SK-MEL-5 (cell line): Measurements from ENCODE around the gene PRKCE. TPM values are rescaled to one million over a fixed set of nuclear protein-coding genes. Genes with fewer than 3 reads are reported as not detected.
"Not testable (repeated sequence)": the region's sequence is repeated elsewhere in the genome, so short reads cannot be mapped to it uniquely, and the experiment has no call there.

Experiments
- DNase-seq: peaks from one replicate; pipeline ENCODE4 v3.0.0-alpha.2; 2016; ENCODE audit warnings: low read depth, low spot score
- in situ Hi-C: cut with HindIII; loops from 2 replicates; pipeline ENCODE4 v1.10.0; 2016; ENCODE audit warnings: low sequenced_read_pairs, high pct_unique_total_duplicates, low pct_unique_long_range_greater_than_20kb
- total RNA-seq: library from RNA; depleted of rRNA; stranded (reverse); fragments of >200 nt; shearing (Covaris generic); gene quantifications from 2 replicates; pipeline ENCODE4 v1.2.3, GENCODE V29; 2014

The PRKCE gene
- total RNA-seq, 1 experiment from 2014 or later: 22.9 TPM

- in situ Hi-C loops: no loop called here
These were observed 31.8 kb downstream of the PRKCE start for GRCh38 chr2:45683292-45683691.

GRCh38 chr2:45684756-45685155 is 33.3 kb downstream of the PRKCE start:
- DNase-seq: no peak
- in situ Hi-C loops: loop anchor here (5.0 kb wide), 1 partner anchor 37 kb away; no protein-coding TSS in a partner anchor

More at GRCh38 chr2:45683292-45683691, 31.8 kb downstream of the PRKCE start:
- DNase-seq: no peak

- DNase-seq: no peak
- in situ Hi-C loops: loop anchor here (5.0 kb wide), 1 partner anchor 38 kb away; no protein-coding TSS in a partner anchor
These were observed 33.8 kb downstream of the PRKCE start for GRCh38 chr2:45685260-45685659.

- no peak for DNase-seq
- in situ Hi-C loops: loop anchor here (5.0 kb wide), 1 partner anchor 41 kb away; no protein-coding TSS in a partner anchor
These were observed 36.5 kb downstream of the PRKCE start for GRCh38 chr2:45687964-45688363.

GRCh38 chr2:45688479-45689298 is 37.2 kb downstream of the PRKCE start:
- no peak for DNase-seq
- in situ Hi-C loops: loop anchor here (5.0 kb wide), 1 partner anchor 41 kb away; no protein-coding TSS in a partner anchor

GRCh38 chr2:45690231-45690630 is 38.8 kb downstream of the PRKCE start:
- DNase-seq: peak; percentile 93
- in situ Hi-C loops: no loop called here

GRCh38 chr2:45691171-45691999 is 39.9 kb downstream of the PRKCE start:
- no peak for DNase-seq
- in situ Hi-C loops: no loop called here

- in situ Hi-C loops: no loop called here
- no peak for DNase-seq
These were observed 41.1 kb downstream of the PRKCE start for GRCh38 chr2:45692566-45692965.

GRCh38 chr2:45695480-45696007 is 44.1 kb downstream of the PRKCE start:
- DNase-seq, in situ Hi-C loops: not testable (repeated sequence)

- peak; percentile 12 for DNase-seq
- in situ Hi-C loops: no loop called here
These were observed 45.2 kb downstream of the PRKCE start for GRCh38 chr2:45696708-45697107.

- in situ Hi-C loops: no loop called here
These were observed 45.7 kb downstream of the PRKCE start for GRCh38 chr2:45697190-45697589.

GRCh38 chr2:45698554-45698953 is 47.1 kb downstream of the PRKCE start:
- DNase-seq: no peak
- in situ Hi-C loops: no loop called here

More at GRCh38 chr2:45697190-45697589, 45.7 kb downstream of the PRKCE start:
- DNase-seq: no peak

- in situ Hi-C loops: no loop called here
- DNase-seq: no peak
These were observed 47.7 kb downstream of the PRKCE start for GRCh38 chr2:45699032-45699658.

- in situ Hi-C loops: no loop called here
- peak; percentile 60 for DNase-seq
These were observed 49.0 kb downstream of the PRKCE start for GRCh38 chr2:45700407-45701013.

GRCh38 chr2:45705233-45705632 is 53.8 kb downstream of the PRKCE start:
- in situ Hi-C loops: no loop called here

GRCh38 chr2:45706033-45706432 is 54.6 kb downstream of the PRKCE start:
- in situ Hi-C loops: no loop called here
- no peak for DNase-seq

More at GRCh38 chr2:45705233-45705632, 53.8 kb downstream of the PRKCE start:
- DNase-seq: no peak

GRCh38 chr2:45707006-45707405 is 55.5 kb downstream of the PRKCE start:
- DNase-seq: no peak
- in situ Hi-C loops: no loop called here
